ENCODE data around the gene POLR2J. TPM values are rescaled to one million over a fixed set of nuclear protein-coding genes. Genes with fewer than 3 reads are reported as not detected.
"Not testable (repeated sequence)": the region's sequence is repeated elsewhere in the genome, so short reads cannot be mapped to it uniquely, and the experiment has no call there.

The POLR2J gene
- total RNA-seq, 1 donor from 2014 or later = 46.8 TPM

- H3K36me3 Mint-ChIP-seq (ENCODE audit: low read depth); H3K9me3 Mint-ChIP-seq; DNase-seq; H3K27me3 Mint-ChIP-seq; H3K4me1 Mint-ChIP-seq; H3K4me3 Mint-ChIP-seq; H3K27ac Mint-ChIP-seq; intact Hi-C loops (cut with micrococcal nuclease): not testable (repeated sequence)
Measured at GRCh38 chr7:102479209-102479584, 475 bp upstream of the POLR2J start.

GRCh38 chr7:102474736-102475435 is 3.8 kb downstream of the POLR2J start:
- peak; percentile 45 for DNase-seq
- H3K27ac Mint-ChIP-seq; H3K27me3 Mint-ChIP-seq; H3K4me3 Mint-ChIP-seq; H3K4me1 Mint-ChIP-seq; H3K9me3 Mint-ChIP-seq; intact Hi-C loops (cut with micrococcal nuclease): not testable (repeated sequence)
- H3K36me3 Mint-ChIP-seq (ENCODE audit: low read depth) = peaks cover 13% of the 10 kb centered on the region

GRCh38 chr7:102474116-102474515 is 4.6 kb downstream of the POLR2J start:
- H3K27ac Mint-ChIP-seq; intact Hi-C loops (cut with micrococcal nuclease); H3K4me1 Mint-ChIP-seq; H3K9me3 Mint-ChIP-seq; H3K4me3 Mint-ChIP-seq; H3K27me3 Mint-ChIP-seq: not testable (repeated sequence)
- H3K36me3 Mint-ChIP-seq (ENCODE audit: low read depth) = peaks cover 13% of the 10 kb centered on the region
- DNase-seq = peak; percentile 47

- H3K27ac Mint-ChIP-seq = no peak overlapping the region
- DNase-seq = peak; percentile 53
- H3K4me3 Mint-ChIP-seq = no peak overlapping the region
- no peaks in the 10 kb centered on the region for H3K4me1 Mint-ChIP-seq
- H3K9me3 Mint-ChIP-seq = no peaks in the 10 kb centered on the region
- peaks cover 13% of the 10 kb centered on the region for H3K36me3 Mint-ChIP-seq (ENCODE audit: low read depth)
- no peaks in the 10 kb centered on the region for H3K27me3 Mint-ChIP-seq
- intact Hi-C loops (cut with micrococcal nuclease) = no loop called here
Measured at GRCh38 chr7:102473271-102473991, 5.3 kb downstream of the POLR2J start.

GRCh38 chr7:102472126-102473041 is 6.3 kb downstream of the POLR2J start:
- Mint-ChIP-seq H3K27ac (no peak overlapping the region), H3K4me1 (no peaks in the 10 kb centered on the region), H3K36me3 (ENCODE audit: low read depth) (peaks cover 13% of the 10 kb centered on the region), H3K9me3 (no peaks in the 10 kb centered on the region), H3K4me3 (no peak overlapping the region), H3K27me3 (no peaks in the 10 kb centered on the region)
- intact Hi-C loops (cut with micrococcal nuclease) = no loop called here
- DNase-seq = peak; percentile 56

- intact Hi-C loops (cut with micrococcal nuclease) = no loop called here
- Mint-ChIP-seq H3K36me3 (ENCODE audit: low read depth) (peaks cover 13% of the 10 kb centered on the region), H3K4me1 (peaks cover 2% of the 10 kb centered on the region), H3K9me3 (no peaks in the 10 kb centered on the region), H3K4me3 (no peak overlapping the region), H3K27ac (no peak overlapping the region), H3K27me3 (no peaks in the 10 kb centered on the region)
- no peak for DNase-seq
Measured at GRCh38 chr7:102471791-102472125, 7.0 kb downstream of the POLR2J start.

GRCh38 chr7:102469972-102470825 is 8.5 kb downstream of the POLR2J start:
- Mint-ChIP-seq H3K27ac (no peak overlapping the region), H3K36me3 (ENCODE audit: low read depth) (peaks cover 15% of the 10 kb centered on the region), H3K27me3 (no peaks in the 10 kb centered on the region), H3K4me1 (peaks cover 11% of the 10 kb centered on the region), H3K4me3 (no peak overlapping the region), H3K9me3 (no peaks in the 10 kb centered on the region)
- DNase-seq = peak; percentile 56
- intact Hi-C loops (cut with micrococcal nuclease) = loop anchor here (10.0 kb wide), 1 partner anchor 185 kb away; the partner anchor contains the start of gene SH2B2

- intact Hi-C loops (cut with micrococcal nuclease) = loop anchor here (10.0 kb wide), 1 partner anchor 185 kb away; the partner anchor contains the start of gene SH2B2
- peaks cover 11% of the 10 kb centered on the region for H3K4me1 Mint-ChIP-seq
- H3K4me3 Mint-ChIP-seq = no peak overlapping the region
- DNase-seq = peak; percentile 54
- no peaks in the 10 kb centered on the region for H3K9me3 Mint-ChIP-seq
- H3K27me3 Mint-ChIP-seq = no peaks in the 10 kb centered on the region
- H3K36me3 Mint-ChIP-seq (ENCODE audit: low read depth) = peaks cover 15% of the 10 kb centered on the region
- no peak overlapping the region for H3K27ac Mint-ChIP-seq
Measured at GRCh38 chr7:102469351-102469971, 9.3 kb downstream of the POLR2J start.

GRCh38 chr7:102468478-102469350 is 10.0 kb downstream of the POLR2J start:
- peaks cover 17% of the 10 kb centered on the region for H3K4me1 Mint-ChIP-seq
- H3K27ac Mint-ChIP-seq = no peak overlapping the region

GRCh38 chr7:102467581-102468477 is 10.9 kb downstream of the POLR2J start:
- DNase-seq = no peak
- intact Hi-C loops (cut with micrococcal nuclease) = loop anchor here (10.0 kb wide), 1 partner anchor 183 kb away; the partner anchor contains the start of gene SH2B2
- H3K9me3 Mint-ChIP-seq = no peaks in the 10 kb centered on the region
- no peaks in the 10 kb centered on the region for H3K27me3 Mint-ChIP-seq
- H3K4me1 Mint-ChIP-seq = peaks cover 19% of the 10 kb centered on the region
- H3K27ac Mint-ChIP-seq = no peak overlapping the region
- H3K4me3 Mint-ChIP-seq = no peak overlapping the region
- peaks cover 11% of the 10 kb centered on the region for H3K36me3 Mint-ChIP-seq (ENCODE audit: low read depth)

More at GRCh38 chr7:102468478-102469350, 10.0 kb downstream of the POLR2J start:
- Mint-ChIP-seq H3K36me3 (ENCODE audit: low read depth) (peaks cover 15% of the 10 kb centered on the region), H3K27me3 (no peaks in the 10 kb centered on the region), H3K4me3 (no peak overlapping the region), H3K9me3 (no peaks in the 10 kb centered on the region)
- intact Hi-C loops (cut with micrococcal nuclease) = loop anchor here (10.0 kb wide), 1 partner anchor 184 kb away; the partner anchor contains the start of gene SH2B2
- peak; percentile 51 for DNase-seq

GRCh38 chr7:102466097-102466496 is 12.6 kb downstream of the POLR2J start:
- H3K9me3 Mint-ChIP-seq = no peaks in the 10 kb centered on the region
- intact Hi-C loops (cut with micrococcal nuclease) = loop anchor here (10.0 kb wide), 1 partner anchor 181 kb away; the partner anchor contains the start of gene SH2B2

More at GRCh38 chr7:102466097-102466496, 12.6 kb downstream of the POLR2J start:
- no peak for DNase-seq
- peak overlapping the region; percentile 17 for H3K27ac Mint-ChIP-seq
- H3K4me1 Mint-ChIP-seq = peaks cover 24% of the 10 kb centered on the region
- peak overlapping the region; percentile 95 for H3K4me3 Mint-ChIP-seq
- H3K27me3 Mint-ChIP-seq = no peaks in the 10 kb centered on the region
- H3K36me3 Mint-ChIP-seq (ENCODE audit: low read depth) = peaks cover 6% of the 10 kb centered on the region
